K562 (cell line): ENCODE measurements around the gene MET.

Source experiments
- CREM ChIP-seq: IDR thresholded peaks from 2 replicates; pipeline ENCODE4 v1.6.1; 2014; ENCODE audit warnings: antibody characterized with exemption, low read depth
- SMARCC2 ChIP-seq: fragments of 450-650 bp; IDR thresholded peaks from 2 replicates; pipeline ENCODE4 v1.6.1; 2017; ENCODE audit warnings: antibody characterized with exemption, moderate library complexity, mild to moderate bottlenecking, low read depth
- SP1 ChIP-seq: sonication (generic); formaldehyde crosslinking; IDR thresholded peaks from 2 replicates; pipeline ENCODE4 v1.8.1; 2022; ENCODE audit warnings: mild to moderate bottlenecking, missing genetic modification reagents
- ZNF24 ChIP-seq: fragments of 450-650 bp; IDR thresholded peaks from 2 replicates; pipeline ENCODE4 v1.6.1; 2016
- TF ChIP-seq, protein P1 (sequence below), 3 experiments: IDR thresholded peaks in 2 of 3; conservative IDR thresholded peaks in 1 of 3; 2 replicates each; pipeline ENCODE4 v1.5.1; 2011 to 2012; ENCODE audit warnings: low read length in 3 of 3, mild to moderate bottlenecking in 3 of 3, control low read depth in 2 of 3, improper control_type of control experiment in 1 of 3, inconsistent platforms in 1 of 3, low read depth in 1 of 3, mixed read lengths in 1 of 3, moderate library complexity in 1 of 3; ENCODE audit not compliant: insufficient read depth in 2 of 3

GRCh38 chr7:116783666-116784318 is 111.8 kb downstream of the MET start:
- TF ChIP-seq SP1 (CRISPR knock-in tag) (no peak), CREM (no peak), ZNF24 (no peak), SMARCC2 (no peak)
- TF ChIP-seq, protein P1, sequence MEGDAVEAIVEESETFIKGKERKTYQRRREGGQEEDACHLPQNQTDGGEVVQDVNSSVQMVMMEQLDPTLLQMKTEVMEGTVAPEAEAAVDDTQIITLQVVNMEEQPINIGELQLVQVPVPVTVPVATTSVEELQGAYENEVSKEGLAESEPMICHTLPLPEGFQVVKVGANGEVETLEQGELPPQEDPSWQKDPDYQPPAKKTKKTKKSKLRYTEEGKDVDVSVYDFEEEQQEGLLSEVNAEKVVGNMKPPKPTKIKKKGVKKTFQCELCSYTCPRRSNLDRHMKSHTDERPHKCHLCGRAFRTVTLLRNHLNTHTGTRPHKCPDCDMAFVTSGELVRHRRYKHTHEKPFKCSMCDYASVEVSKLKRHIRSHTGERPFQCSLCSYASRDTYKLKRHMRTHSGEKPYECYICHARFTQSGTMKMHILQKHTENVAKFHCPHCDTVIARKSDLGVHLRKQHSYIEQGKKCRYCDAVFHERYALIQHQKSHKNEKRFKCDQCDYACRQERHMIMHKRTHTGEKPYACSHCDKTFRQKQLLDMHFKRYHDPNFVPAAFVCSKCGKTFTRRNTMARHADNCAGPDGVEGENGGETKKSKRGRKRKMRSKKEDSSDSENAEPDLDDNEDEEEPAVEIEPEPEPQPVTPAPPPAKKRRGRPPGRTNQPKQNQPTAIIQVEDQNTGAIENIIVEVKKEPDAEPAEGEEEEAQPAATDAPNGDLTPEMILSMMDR (IDR thresholded peaks at IDR 0.05 in 2 of 3, conservative IDR thresholded peaks at IDR 0.05 in 1 of 3; ENCODE audit: insufficient read depth in 2 of 3, low read depth in 1 of 3, low read length in 3 of 3) = no peak
